HG03521 (cell line): ENCODE results near the gene APOLD1.
A peak's percentile ranks its signal among the peaks of the same experiment; 100 is the strongest.
"Not testable (repeated sequence)": the region's sequence is repeated elsewhere in the genome, so short reads cannot be mapped to it uniquely, and the experiment has no call there.

Experiments used
- ATAC-seq: cut with Tn5 transposase; IDR thresholded peaks from one replicate; pipeline ENCODE4 v1.9.1; 2021; ENCODE audit warnings: mild to moderate bottlenecking, moderate library complexity; ENCODE audit not compliant: unreplicated experiment

The APOLD1 gene

DNA sequence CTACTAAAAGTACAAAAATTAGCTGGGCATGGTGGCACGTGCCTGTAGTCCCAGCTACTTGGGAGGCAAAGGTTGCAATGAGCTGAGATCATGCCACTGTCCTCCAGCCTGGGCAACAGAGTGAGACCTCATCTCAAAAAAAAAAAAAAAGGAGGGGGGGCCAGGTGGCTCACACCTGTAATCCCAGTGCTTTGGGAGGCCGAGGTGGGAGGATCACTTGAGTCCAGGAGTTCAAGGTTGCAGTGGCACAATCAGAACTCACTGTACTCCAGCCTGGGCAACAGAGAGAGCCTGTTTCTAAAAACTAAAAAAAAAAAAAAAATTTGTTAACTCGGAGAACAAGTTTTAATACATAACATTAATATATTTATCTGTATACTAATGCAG is 22.1 kb downstream of the APOLD1 start:
- not testable (repeated sequence) for ATAC-seq

DNA sequence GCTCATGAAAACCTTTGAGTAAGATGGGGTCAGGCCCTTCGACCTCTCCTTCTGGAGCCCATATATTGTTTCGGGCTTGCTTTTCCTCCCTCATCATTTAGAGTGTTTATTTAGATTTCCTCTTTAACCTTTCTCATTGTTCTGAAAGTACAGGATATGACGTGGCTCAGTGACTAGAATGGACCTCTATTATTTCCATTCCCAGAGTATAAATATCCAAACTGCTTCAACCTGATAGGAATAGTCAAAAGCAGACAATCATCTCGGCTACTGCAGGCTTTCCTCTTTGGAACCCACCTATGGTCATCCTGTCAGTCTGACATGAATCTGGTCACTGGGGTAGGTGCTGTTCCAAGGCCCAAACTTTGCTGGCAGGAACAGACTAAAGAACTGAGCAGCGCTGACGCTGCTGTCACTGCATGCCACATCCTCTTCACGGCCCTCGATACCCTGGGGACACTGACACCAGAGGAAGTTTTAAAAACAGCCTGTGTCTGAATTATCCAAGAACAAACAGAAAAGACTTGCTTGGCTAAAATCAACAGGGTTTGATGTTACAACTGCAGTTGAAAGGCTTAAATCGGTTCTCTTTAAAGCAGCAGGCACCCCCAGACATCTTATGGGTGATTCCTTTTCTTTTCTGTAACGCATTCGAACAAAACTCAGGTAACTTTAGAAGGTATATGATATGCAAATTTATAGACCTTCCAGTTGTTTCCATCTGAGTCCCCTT is 22.7 kb downstream of the APOLD1 start:
- peak; percentile 60 for ATAC-seq

DNA sequence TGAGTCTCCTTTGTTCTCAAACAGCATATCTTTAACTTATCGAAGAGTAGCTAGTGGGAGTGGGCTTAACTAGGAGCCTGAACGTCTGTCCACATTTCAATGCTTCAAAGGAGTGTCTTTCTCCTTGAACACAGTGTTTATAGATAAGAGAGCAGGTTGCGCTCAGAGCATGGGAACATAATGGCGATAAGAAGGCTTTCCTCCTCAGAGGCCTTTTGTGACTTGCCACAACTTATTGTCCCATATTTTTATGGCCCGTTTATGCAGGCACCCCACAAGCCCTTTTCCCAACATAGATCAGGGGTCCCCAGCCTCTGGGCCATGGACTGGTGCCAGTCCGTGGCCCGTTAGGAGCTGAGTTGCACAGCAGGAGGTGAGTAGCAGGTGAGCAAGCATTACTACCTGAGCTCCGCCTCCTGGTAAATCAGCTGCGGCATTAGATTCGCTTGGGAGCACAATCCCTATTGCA is 25.1 kb downstream of the APOLD1 start:
- no peak for ATAC-seq

DNA sequence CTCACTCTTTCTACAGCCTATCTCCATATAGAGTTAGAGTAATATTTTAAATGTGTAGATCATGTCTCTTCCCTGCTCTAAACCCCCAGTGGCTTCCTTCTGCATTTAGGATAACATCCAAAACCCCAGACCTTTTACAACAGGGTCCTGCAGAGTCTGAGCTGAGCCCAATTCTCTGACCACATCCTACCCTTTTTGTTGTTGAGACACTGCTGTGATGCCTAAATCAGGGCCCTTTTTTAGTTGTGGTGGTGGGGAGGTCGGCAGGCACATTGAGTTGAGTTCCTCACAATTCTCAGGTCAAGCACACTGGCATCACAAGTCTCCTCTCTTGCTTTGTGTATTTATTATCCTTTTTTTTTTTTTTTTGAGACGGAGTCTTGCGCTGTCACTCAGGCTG is 25.9 kb downstream of the APOLD1 start:
- no peak for ATAC-seq

DNA sequence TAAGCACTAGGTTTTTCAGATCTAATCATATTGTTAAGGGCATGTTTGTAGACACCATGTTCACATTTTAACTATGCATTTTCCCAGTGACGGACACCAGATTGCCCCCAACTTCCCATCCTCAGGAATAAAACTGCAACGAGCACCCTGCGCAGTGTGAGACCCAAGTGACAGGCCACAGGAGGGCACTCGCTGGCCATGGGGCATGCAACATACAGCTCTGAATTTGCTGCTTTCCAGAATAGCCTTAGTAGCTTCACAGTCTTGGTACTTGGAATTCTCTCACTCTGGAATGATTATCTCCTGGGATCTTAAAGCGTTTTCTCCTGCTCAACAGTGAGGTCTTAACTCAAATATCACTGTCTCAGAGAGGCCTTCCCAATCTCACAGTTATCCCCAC is 26.7 kb downstream of the APOLD1 start:
- no peak for ATAC-seq

DNA sequence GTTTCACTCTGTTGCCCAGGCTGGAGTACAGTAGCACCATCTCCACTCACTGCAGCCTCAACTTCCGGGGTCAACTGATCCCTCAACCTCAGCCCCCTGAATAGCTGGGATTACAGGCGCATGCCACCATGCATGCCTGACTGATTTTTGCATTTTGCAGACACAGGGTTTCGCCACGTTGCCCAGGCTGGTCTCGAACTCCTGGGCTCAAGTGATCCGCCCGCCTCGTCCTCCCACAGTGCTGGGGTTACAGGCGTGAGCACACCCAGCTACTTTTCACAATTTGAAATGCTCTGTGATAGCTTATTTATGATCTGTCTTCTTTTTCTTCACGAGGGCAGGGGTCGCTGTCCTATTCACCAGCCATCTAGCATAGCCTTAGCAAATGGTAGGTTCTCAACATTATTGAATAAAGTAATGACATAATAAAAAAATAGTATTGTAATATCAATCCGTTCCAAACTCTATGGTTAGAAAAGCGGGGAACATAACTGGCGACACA is 27.2 kb downstream of the APOLD1 start:
- ATAC-seq: no peak

DNA sequence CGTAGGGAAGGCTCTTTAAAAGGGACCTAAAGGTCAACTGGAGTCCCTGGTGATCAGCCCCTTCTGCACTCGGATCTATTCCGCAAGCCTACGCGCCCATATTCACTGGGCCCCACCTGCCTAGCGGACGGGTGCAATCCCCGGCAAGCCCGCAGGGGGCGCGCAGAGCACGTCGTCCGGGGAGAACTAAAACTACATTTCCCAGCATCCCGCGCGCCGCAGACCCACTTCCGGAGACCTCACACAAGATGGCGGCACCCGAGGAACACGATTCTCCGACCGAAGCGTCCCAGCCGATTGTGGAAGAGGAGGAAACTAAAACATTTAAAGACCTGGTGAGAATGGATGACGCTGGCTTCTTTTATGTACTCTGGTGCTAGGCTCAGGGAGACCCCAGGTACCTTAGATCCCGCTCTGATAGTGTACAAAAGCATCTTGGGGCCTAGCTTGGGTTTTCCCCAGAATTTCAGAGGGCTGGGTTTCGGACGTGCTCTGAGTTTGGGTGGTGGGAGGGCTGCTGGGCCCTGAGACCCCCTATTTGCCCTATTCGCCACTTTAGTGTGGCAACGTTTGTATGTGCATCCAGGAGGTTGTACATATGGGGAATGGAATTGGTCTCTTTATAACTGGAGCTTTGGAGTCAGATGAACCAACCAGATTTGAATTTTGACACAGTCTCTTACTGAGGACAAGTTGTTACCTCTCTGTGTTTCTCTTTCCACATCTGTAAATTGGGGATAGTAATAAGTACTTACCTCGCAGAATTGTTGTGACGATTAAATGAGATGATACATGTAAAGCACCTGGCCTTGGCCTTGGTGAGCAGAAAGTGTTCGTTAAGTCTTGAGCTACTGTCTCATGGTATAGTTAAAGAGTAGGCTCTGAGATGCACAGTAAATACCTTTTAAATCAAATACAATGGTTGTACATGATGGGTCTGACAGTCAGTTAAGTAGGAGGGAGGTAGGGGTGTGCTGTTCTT is 28.0 kb downstream of the APOLD1 start, which contains the start of gene DDX47:
Gene DDX47, plus strand, starts transcription at position 227 of the 982 bp plus-strand sequence. Its CDS starts 22 bp downstream, at position 249.
- peak; percentile 84 for ATAC-seq

DNA sequence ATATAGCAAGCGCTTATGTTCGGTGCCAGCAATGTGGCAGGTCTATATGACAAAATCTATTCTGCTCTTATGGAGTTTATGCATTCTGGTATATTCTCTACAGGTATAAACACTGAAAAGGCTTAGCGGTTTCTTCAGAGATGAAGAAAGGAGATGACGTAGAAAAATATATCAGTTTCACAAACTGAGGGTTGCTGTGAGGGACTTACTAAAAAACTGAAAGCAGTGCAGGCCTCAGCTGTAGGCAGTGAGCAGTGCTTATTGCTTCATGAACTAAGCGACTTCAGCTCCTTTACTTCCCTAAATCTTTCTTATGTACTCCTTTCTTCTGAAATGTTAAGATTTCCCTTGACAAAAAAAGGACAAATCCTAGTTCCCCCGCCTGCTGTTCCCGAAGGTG is 32.2 kb downstream of the APOLD1 start:
- ATAC-seq: no peak

DNA sequence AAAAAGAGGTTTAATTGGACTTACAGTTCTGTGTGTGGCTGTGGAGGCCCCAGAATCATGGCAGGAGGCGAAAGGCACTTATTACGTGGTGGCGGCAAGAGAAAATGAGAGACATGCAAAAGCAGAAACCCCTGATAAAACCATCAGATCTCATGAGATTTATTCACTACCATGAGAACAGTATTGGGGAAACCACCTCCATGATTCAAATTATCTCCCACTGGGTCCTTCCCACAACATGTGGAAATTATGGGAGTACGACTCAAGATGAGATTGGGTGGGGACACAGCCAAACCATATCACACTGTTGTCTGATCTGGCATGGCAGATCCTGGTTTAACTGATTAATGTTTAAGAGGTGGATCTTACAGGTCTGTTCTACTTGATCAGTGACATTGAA is 33.2 kb downstream of the APOLD1 start:
- ATAC-seq: no peak

DNA sequence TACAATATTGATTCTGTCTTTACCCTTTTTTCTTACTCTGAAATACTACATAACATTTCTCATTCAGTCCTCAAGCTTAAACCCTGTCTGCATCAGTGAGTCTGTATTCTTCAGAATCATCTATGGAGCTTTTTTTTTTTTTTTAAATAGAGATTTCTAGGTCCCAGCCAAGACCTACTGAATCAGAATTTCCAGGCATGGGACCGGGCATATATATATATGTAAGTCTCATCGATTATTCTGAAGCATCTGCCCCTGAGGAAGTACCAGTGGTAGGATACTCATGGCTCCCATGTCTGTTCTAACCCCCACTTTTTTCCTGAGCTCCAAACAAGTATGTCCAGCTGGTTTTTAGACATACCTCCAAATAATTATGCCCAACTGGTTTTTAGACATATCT is 33.8 kb downstream of the APOLD1 start:
- no peak for ATAC-seq

DNA sequence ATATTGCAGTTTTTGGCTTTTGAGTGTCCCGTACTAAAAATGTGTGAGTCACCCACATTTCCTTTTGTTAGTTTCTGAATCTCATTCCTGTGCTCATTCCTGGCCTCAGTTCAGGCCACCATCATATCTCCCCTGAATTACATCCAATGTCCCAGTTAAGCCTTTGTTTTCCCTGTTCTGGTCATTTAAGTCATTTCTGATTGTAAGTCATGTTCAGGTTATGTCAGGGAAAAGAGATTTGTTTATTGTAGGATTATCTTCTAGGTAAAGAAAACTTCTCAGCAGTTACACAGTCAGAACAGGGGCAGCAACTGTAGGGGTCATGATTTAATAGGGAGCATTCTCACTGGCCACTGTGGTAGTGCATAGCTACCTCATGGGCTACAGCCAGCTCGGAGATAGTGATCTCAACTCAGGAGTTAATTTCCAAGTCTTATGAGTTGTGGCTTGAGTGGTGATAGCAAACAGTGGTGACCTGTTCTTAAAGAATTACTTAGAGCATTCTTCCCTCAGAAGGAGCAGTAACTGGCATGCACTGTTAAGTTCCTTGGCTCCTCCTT is 34.4 kb downstream of the APOLD1 start:
- no peak for ATAC-seq

DNA sequence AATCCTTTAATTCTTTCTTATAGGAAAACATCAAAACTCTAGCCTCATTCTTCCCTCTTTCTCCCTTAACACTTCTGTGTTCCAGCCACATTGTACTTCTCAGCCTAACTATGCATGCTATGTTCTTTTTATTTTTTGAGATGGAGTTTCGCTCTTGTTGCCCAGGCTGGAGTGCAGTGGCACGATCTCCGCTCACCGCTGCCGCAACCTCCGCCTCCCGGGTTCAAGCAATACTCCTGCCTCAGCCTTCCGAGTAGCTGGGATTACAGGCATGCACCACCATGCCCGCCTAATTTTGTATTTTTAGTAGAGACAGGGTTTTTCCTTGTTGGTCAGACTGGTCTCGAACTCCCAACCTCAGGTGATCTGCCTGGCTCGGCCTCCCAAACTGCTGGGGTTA is 34.9 kb downstream of the APOLD1 start:
- not testable (repeated sequence) for ATAC-seq

DNA sequence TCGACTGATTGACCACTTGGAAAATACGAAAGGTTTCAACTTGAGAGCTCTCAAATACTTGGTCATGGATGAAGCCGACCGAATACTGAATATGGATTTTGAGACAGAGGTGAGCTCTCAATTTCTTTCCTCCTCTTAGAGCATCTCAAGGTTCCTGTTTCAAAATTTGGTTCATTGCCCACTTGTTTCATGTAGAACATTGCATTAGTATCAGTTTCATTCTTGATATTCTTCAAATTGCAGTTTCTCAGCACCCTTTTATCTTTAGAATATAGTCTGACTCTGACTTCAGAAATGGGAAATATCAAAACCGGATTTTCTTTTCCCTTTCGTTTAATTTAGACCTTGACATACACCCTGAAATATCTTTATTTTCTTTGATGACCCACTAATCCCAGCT is 36.5 kb downstream of the APOLD1 start:
- peak; percentile 61 for ATAC-seq

DNA sequence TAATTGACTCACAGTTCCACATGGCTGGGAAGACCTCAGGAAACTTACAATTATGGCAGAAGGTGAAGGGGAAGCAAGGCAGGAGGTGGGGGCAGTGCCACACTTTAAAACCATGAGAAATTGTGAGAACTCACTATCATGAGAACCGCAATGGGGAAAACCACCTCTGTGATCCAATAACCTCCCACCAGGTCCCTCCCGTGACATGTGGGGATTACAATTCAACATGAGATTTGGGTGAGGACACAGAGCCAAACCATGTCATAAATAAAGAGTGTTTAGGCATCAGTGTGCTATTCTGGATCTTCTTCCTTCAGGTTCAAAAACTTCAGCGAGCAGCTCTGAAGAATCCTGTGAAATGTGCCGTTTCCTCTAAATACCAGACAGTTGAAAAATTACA is 37.4 kb downstream of the APOLD1 start:
- no peak for ATAC-seq

DNA sequence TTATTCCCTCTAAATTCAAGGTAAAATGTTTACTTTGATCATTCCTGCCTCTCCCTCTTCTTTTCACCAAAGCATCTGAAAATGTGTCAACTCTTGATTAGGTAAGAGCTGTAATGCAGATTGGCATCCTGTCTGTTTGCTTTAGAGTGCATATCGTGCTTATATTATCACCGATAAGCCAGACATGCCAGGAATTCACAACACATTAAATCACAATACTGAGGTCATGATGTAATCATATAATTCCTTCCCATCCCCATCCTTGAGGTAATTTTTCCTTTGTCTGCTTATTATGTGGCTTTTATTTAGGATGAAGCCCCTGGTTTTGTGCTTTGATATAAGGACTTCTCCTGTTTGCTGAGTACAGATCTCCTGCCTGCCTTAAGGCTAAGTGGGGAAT is 37.8 kb downstream of the APOLD1 start:
- no peak for ATAC-seq

DNA sequence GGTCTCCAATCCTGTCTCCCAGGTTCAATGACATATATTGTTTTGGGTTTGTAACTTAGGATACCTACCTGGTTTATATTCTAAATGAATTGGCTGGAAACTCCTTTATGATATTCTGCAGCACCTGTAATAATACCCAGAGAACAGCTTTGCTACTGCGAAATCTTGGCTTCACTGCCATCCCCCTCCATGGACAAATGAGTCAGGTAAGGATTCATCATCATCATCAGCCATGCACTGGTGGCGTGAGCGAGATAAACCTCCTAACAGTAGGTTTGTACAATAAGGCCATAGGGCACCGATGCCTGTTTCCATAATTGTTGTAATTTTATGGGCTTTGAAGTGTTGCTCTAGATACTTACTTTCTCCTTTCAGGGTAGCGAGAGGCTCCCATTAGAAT is 38.4 kb downstream of the APOLD1 start:
- ATAC-seq: no peak

DNA sequence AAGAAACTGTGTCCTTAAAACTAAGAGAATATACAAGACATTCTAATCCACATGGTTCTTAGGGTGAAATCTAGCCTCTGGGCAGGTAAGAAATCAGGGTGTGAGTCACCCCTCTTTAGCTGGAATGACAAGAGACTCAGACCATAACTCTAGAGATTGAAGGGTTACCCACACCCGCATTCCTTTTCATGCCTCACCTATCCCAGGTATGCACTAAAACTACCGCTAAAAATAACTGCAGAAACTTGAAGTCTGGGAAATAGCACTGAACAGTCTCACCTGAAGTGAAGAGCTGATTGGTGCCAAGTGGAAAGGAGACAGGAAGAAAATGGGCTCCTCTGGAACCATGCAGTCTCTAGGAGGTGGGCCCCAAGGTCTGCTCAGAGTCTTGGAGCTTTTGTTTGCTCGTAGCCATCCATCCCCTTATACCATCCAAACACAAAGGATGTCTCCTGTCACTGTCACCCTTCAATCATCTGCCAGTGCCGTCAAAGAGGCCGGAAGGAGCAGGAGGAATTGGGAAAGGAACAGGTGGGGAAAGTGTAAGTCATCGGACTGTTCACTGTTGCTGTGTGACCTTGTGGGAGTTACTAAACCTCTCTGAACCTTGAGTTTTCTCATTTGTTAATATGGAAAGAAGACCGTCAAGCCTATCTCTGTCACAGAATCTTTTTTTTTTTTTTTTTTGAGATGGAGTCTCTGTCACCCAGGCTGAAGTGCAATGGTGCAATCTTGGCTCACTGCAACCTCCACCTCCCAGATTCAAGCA is 50.1 kb downstream of the APOLD1 start:
- ATAC-seq: no peak

DNA sequence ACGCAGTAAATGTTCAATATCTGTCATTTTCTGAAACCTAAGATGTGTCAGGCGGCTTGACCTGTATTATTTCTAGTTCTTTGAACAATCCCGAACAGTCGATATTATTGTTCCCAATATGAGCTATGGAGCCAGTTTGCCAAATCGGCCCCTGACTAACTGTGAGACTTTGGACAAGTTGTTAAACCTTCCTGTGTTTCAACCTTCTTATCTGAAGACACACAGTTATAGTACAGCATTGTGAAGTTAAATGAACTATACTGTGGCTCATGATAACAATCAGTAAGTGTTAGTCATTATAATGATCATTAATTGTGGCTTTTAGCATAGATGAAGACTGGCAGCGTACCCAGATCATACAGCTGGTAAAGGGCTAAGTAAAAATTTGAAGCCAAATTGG is 51.1 kb downstream of the APOLD1 start:
- no peak for ATAC-seq

DNA sequence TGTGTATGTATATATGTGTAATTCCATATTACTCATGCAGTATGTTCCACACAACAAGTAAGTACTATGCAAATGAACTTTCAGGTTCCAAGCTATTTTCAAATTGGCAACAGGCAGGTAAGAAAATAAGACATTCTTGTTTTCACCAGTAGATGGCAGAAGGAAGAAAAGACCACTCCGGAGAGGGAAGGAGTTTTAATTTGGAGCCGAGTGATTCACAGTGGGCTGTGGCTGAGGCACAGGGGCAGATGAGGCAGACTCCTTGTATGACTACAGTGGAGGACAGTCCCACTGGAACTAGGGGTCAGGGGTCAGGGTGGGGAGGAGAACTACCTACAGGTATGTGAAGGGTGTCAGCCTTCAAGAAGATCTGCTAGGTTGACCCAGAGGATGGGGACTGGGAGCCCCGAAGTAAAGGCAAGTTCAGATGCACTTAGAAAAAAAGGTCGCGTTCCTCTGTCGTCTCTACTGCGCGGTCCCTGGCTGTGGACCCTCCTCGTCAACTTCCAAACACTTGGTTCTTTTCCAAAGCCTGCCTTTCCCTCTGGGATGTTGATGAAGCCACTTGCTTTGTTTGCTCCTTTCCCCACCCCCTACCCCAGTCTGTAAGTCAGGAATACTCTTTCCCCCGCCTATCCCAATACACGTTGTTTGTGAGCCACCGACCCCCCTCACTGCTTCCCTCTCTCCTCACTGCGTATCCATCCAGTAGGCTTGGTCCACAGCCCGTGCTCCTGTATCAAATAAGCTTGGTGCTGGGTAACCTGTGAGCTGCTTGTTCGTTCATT is 51.8 kb downstream of the APOLD1 start:
- ATAC-seq: no peak

DNA sequence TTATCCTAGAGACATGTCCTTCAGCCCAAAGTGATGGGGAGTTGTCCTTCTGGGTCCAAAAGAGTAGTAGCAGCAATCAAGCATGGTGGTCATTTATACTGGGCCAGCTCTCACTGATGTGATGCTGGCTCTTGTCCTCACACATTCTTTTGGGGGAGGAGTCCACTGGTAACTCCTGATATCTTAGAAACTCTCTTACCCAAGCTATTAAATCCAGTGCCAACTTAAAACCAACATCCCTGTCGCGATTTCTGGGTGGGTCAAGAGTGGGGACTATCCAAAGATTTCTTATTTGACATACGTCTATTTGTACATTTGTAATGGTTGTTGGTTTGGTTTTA is 52.3 kb downstream of the APOLD1 start:
- no peak for ATAC-seq
